HT1080 (cell line): ENCODE data around the gene EEFSEC. TPM values are rescaled to one million over a fixed set of nuclear protein-coding genes. Genes with fewer than 3 reads are reported as not detected.
A peak's percentile ranks its signal among the peaks of the same experiment; 100 is the strongest.

Experiments used
- DNase-seq: peaks from one replicate; pipeline ENCODE4 v3.0.0-alpha.2; 2015; ENCODE audit warnings: low read depth
- total RNA-seq: library from RNA; depleted of rRNA; stranded (reverse); fragments of >200 nt; shearing (Covaris generic); gene quantifications from 2 replicates; pipeline ENCODE4 v1.2.3, GENCODE V29; 2014

EEFSEC gene
- total RNA-seq, 1 experiment from 2014 or later: 12.3 TPM

DNA sequence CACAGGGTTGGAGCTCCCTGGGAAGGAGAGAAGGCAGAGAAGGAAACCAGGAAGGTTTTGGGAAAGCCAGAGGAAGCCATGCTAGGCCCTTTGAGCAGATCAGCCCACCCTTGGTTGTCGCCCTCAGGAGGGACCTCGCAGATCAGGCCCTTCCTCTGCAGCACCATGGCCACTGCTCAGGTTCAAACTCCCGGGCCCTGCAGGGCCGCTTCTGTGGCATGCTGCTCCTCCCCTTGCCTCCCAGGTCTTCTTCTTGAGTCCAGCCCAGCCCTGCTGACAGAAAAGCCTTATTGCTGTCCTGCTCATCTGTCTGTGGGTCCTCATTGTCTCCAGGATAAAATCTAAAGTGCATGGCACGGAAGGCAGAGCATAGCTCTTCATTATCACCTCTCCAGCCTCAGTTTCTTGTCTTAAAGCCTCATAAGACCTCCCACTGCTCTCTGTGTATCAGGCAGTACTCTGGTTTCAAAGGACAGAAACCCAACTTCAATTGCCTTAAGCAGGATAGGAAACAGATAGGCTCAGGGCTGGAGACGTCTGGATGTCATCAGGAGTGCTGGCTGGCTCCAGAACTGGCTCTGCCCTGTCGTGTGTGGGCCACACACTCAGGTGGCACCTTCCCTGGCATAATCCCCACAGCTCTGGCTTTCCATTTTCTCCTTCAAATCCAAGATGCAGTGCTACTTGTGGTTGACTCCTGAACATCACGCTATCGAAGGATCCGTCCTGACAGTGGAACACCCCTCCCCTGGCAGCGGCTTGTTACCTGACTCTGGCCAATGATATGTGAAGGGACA, 118.5 kb downstream of the EEFSEC start:
- DNase-seq: no peak

- no peak for DNase-seq
Measured at GRCh38 chr3:128273109-128273840, 120.0 kb downstream of the EEFSEC start.

DNA sequence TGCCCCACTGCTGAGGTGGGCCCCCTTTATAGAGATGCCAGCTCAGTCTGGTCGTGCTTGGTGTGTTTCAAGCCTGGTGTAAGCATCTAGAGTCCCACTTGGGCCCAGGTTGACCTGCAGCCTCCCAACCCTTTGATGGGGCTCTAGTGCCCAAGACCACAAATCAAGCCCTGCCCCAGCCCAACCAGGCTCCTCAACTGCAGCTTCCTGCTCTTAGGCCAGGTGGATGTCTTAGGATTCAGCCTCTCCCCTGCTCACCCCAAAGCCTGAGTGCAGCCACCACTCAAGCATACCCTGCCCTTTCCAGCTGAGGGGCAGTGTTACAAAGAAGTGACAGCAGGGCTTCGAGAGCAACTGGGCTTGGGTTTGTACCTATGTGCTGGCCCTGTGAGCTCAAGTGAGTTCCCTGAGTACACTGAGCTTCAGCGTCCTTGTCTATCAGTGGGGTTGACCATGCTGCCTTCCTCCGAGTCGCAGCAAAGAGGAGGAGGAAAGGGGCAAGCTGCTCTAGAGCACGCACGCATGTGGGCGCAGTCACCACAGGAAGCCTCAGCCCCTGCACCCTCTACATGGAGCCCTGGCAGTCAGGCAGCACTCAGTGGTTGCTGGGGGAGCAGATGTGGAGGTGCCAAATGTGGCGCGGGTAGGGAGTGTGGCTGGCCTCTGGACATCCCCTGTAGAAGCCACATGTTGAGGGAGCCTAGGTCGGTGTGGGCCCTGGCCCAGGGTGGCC, 120.7 kb downstream of the EEFSEC start:
- no peak for DNase-seq

- DNase-seq: peak; percentile 98
Measured at GRCh38 chr3:128274837-128275236, 121.6 kb downstream of the EEFSEC start.

DNA sequence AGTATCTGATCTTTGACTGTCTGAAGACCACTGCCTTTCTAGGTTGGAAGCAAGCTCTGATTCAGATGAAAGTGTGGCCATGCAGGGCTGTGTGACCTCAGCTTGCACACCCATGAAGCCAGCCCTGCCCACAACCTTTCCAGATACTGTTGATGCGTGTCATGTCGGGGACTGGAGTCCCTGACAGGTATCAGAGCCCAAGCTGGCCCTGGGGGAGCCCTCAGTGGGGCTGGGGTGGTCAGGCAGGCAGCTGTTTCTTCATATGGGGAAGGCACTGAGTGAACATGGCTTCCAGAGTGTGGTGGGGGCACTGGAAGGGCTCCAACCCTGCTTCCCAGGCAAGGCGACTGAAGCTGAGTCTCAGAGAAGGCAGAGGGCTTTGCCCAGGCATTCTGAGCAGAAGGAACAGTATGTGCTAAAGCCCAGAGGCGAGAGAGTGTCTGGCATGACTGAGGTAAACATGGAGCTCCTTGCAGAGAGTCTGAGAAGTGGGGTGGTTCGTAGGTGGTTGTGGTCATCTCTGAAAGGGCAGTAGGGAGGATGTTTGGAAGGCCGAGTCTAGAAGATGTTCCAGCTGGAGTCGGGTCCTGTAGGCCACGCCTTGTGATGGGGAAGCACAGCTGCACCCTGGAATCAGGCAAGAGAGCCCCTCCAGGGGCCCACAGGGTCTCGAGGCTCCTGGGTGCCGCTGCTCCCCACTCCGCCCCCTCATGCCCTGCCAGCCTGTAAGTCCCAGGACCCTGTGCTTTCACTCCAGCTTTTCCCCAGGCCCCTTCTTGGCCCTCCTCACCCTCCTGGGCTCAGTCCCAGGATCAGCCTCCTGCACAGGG, 122.2 kb downstream of the EEFSEC start:
- no peak for DNase-seq

DNA sequence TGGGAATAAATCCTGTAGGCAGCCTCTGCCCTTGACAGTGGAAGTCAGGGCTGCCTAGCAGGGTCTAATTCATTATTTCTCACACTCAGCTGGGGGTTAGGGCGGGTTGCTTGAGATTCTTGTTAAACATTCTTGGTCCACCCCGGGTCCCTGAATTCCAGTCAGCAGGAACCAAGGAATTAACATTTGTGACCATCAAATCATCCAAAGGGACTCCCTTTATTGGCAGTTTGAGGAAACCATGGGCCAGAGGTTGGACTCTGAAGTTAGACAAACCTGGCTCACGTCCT, 122.8 kb downstream of the EEFSEC start:
- DNase-seq: no peak

GRCh38 chr3:128276577-128277183, 123.4 kb downstream of the EEFSEC start:
- no peak for DNase-seq

- no peak for DNase-seq
Measured at GRCh38 chr3:128277378-128278069, 124.2 kb downstream of the EEFSEC start.

GRCh38 chr3:128278130-128278529, 124.8 kb downstream of the EEFSEC start:
- no peak for DNase-seq

DNA sequence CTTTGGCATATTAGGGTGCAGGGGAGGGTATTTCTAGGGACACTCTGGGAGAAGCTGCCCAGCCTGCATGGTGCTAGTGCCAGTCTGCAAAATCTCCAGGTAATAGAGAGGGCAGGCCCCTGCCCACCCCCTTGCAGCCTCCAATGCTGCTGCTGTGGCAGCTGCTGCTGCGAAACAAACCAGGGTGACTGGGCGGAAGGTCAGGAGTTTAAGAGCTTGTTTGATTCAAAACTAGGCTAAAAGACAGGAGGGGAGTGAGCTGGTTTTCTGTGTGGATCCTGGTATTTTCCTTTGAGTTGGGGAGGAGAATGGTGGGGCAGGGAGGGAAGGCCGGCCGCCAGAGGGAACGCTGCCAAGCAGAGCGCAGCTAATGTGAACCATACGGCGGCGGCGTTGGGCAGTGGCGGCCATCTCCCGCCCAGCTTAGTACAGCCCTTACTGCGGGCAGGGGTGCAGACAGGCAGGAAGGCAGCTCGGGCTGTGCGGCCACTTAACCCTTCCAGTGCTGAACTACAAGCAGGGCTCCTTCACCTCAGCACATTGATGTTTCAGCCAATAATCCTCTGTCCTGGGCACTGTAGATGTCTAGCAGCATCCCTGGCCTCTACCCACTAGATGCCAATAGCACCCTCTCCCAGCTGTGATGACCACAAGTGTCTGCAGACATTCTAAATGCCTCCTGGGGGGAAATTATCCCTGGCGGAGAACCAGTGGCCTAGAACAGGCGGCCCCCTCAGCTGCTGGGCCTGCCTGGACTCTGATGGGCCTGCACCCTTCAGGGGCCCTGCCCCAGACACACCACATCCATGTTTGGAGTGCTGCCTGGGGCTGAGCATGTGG, 125.7 kb downstream of the EEFSEC start:
- DNase-seq: peak; percentile 67

DNA sequence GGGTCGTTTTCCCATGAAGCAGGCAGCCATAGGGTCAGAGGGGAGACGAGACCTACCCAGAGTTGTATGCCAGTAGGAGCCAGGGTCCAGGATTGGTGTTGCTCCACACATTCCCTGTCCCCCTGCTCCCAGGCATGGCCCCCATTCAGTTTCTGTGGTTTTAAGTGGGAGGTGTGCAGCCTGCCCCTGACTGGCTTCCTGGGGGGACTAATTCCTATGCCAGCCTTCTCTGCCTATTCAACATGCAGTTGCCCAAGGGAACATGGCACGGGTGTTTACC, 126.3 kb downstream of the EEFSEC start:
- no peak for DNase-seq

DNA sequence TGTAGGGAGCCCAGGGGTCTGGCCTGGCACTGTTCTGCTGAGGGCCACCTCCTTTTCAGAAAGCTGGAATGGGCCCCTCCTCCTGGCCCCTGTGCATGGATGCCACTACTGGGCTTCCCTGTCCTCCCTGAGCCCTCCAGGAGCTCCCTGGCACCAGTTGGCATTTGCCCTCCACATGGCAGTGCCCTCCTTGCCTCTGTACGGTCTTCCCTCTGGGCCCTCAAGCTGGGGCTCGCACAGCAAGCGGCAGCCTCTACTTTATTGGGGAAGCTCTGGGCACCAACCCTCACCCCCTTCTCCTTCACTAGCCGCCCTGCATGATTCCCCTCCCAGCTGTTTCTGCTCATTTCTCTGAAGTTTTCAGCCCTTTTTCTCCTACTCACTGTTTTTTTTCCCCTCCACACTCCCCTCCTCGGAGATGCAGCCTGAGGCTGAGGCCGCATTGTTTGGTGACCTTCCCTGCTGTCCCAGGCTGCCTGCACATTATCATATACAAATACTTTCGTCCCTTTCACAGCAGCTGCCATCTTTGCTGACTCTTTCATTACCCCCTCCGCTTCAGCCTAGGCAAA, 127.3 kb downstream of the EEFSEC start:
- DNase-seq: no peak

DNA sequence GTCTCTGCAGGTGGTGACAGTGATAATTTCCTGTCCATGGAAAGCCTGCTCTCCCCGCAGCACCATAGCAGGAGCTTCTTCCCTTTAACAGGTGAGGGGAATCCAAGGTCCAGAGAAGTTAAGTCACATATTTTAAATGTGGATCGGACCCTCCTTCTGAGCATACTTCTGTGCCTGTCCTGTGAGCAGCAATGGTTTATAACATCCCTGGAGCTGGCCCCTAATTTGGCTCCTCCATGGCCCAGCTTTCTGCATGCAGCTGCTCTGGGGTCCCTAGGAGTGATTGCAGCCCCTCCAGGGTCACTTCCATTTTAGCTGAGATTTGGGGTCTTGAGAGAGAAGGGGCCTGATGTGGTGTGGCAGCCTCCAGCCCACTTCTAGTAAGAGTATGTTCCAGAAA, 127.8 kb downstream of the EEFSEC start:
- DNase-seq: no peak

DNA sequence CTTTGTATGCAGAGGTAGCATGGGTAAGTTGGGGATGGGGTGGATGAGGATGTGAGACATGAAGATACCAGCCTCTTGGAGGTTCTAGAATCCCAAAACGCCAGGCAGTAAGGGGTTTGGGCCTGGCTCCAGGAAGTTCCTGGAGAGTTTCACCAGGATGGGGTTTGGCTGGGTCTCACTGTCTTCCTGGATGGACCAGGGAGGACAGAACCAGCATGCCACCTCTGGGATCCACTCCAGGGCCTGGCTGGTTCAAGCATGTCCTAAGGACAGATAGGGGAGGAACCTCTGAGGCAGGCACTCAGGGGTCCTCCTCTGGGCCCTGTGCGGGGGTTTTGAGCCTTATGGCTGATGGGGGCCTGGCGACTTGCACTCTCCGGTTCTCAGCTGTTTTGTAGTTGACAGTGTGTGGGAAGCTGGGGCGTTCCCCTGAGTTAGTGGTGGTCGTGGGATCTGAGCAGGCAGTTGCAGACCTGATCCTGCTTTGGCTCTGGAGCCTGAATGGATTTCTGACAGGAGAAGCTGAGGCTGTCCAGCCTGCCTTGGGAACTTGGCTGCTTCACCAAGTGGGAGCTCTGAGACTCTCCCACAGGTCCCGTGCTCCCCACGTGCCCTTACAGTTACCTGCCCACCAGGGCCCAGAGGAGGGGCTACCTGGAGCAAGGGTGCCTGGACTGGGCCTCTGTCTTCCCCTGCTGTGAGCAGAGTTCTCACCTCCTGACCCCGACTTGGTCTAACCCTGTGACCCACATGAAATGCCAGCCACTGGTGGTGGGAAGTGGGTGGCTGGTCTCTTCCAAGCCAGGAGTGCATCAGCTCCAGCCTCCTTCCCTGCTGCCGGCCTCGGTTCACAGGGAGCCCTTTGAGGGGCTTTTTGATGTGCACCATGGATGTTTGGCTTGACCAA, 128.4 kb downstream of the EEFSEC start:
- DNase-seq: no peak

- no peak for DNase-seq
Measured at GRCh38 chr3:128282380-128283196, 129.3 kb downstream of the EEFSEC start.

GRCh38 chr3:128283421-128283820, 130.1 kb downstream of the EEFSEC start:
- DNase-seq: no peak
